ENCODE data around the gene MPZL2.

DNA sequence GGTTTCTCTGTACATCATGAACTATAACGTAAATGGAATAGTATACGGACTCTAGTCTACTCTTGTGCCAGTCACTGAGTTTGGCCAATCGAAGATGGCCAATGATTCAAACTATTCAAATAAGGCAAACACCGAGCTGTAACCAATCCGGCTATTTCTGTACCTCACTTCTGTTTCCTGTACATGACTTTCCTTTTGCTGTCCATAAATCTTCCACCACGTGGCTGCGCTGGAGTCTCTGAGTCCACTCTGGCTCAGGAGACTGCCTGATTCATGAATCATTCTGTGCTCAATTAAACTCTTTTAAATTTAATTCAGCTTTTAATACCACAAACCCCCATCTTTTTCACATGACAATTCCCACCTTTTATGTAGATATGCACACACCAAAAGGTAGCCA is 37.8 kb downstream of the MPZL2 start:
- TF ChIP-seq, protein P1, sequence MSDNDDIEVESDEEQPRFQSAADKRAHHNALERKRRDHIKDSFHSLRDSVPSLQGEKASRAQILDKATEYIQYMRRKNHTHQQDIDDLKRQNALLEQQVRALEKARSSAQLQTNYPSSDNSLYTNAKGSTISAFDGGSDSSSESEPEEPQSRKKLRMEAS (IDR thresholded peaks at IDR 0.05) = no peak
- TF ChIP-seq CTCF (IDR thresholded peaks at IDR 0.05; ENCODE audit: control extremely low read depth in 1 of 3, insufficient read depth in 1 of 3, low read depth in 1 of 3, low read length in 3 of 3) = no peak
- TF ChIP-seq YY1 (IDR thresholded peaks at IDR 0.05; ENCODE audit: low read depth, low read length) = no peak

Measured in H1 (cell line).